Measurements from ENCODE around the gene NCKAP5. TPM values are rescaled to one million over a fixed set of nuclear protein-coding genes. Genes with fewer than 3 reads are reported as not detected.

NCKAP5 gene
- total and polyA plus RNA-seq, 4 donors, result 2.3 to 20.2 (median 8.1) TPM

GRCh38 chr2:133606616-133607015 is 38.4 kb upstream of the NCKAP5 start:
- no peak overlapping the region for H3K9ac ChIP-seq (ENCODE audit: insufficient read depth in 1 of 2, low read length in 2 of 2)
- ATAC-seq (ENCODE audit: insufficient read depth, low FRiP score), result no peak
- H3K36me3 ChIP-seq (ENCODE audit: control insufficient read depth in 4 of 4, insufficient read depth in 4 of 4, low read length in 4 of 4), result no peaks in the 10 kb centered on the region
- peaks cover 0 to 7% (median 5%) of the 10 kb centered on the region in 5 donors for H3K4me1 ChIP-seq (ENCODE audit: control insufficient read depth in 5 of 5, insufficient read depth in 5 of 5, low read length in 5 of 5)
- H3K27ac ChIP-seq (ENCODE audit: low read depth in 1 of 2, low read length in 1 of 2), result no peak overlapping the region
- 91 to 94% methylated on average over 1 of the region's 1 CpG for WGBS, 2 donors
- H3K27me3 ChIP-seq (ENCODE audit: control insufficient read depth in 3 of 3, insufficient read depth in 3 of 3, low read length in 2 of 3), result no peaks in the 10 kb centered on the region
- no peak for DNase-seq
- no peaks in the 10 kb centered on the region for H3K9me3 ChIP-seq (ENCODE audit: control insufficient read depth in 4 of 4, insufficient read depth in 3 of 4, low read length in 3 of 4)
- H3K4me3 ChIP-seq, result no peak overlapping the region
- no peak for TF ChIP-seq CTCF (IDR thresholded peaks at IDR 0.05; ENCODE audit: control extremely low read depth, extremely low read depth)

GRCh38 chr2:133605766-133606137 is 37.5 kb upstream of the NCKAP5 start:
- no peak overlapping the region for H3K27ac ChIP-seq (ENCODE audit: low read depth in 1 of 2, low read length in 1 of 2)
- WGBS, 2 donors, result 91 to 95% methylated on average over 1 of the region's 1 CpG
- no peaks in the 10 kb centered on the region for H3K36me3 ChIP-seq (ENCODE audit: control insufficient read depth in 4 of 4, insufficient read depth in 4 of 4, low read length in 4 of 4)
- H3K4me3 ChIP-seq, result no peak overlapping the region
- H3K4me1 ChIP-seq (ENCODE audit: control insufficient read depth in 5 of 5, insufficient read depth in 5 of 5, low read length in 5 of 5), result peaks cover 0 to 7% (median 5%) of the 10 kb centered on the region in 5 donors
- no peak for TF ChIP-seq CTCF (IDR thresholded peaks at IDR 0.05; ENCODE audit: control extremely low read depth, extremely low read depth)
- no peak overlapping the region for H3K9ac ChIP-seq (ENCODE audit: insufficient read depth in 1 of 2, low read length in 2 of 2)
- no peaks in the 10 kb centered on the region for H3K9me3 ChIP-seq (ENCODE audit: control insufficient read depth in 4 of 4, insufficient read depth in 3 of 4, low read length in 3 of 4)
- ATAC-seq (ENCODE audit: insufficient read depth, low FRiP score) (no peak), DNase-seq (no peak)
- no peaks in the 10 kb centered on the region for H3K27me3 ChIP-seq (ENCODE audit: control insufficient read depth in 3 of 3, insufficient read depth in 3 of 3, low read length in 2 of 3)

GRCh38 chr2:133605011-133605765 is 36.9 kb upstream of the NCKAP5 start:
- no peak overlapping the region for H3K9ac ChIP-seq (ENCODE audit: insufficient read depth in 1 of 2, low read length in 2 of 2)
- no peaks in the 10 kb centered on the region for H3K36me3 ChIP-seq (ENCODE audit: control insufficient read depth in 4 of 4, insufficient read depth in 4 of 4, low read length in 4 of 4)
- no peak for DNase-seq
- H3K27ac ChIP-seq (ENCODE audit: low read depth in 1 of 2, low read length in 1 of 2), result no peak overlapping the region
- WGBS, 2 donors, result 60 to 72% methylated on average over 7 of the region's 7 CpGs
- H3K9me3 ChIP-seq (ENCODE audit: control insufficient read depth in 4 of 4, insufficient read depth in 3 of 4, low read length in 3 of 4), result no peaks in the 10 kb centered on the region
- no peak for TF ChIP-seq CTCF (IDR thresholded peaks at IDR 0.05; ENCODE audit: control extremely low read depth, extremely low read depth)
- H3K27me3 ChIP-seq (ENCODE audit: control insufficient read depth in 3 of 3, insufficient read depth in 3 of 3, low read length in 2 of 3), result no peaks in the 10 kb centered on the region
- H3K4me1 ChIP-seq (ENCODE audit: control insufficient read depth in 5 of 5, insufficient read depth in 5 of 5, low read length in 5 of 5), result peaks cover 0 to 7% (median 5%) of the 10 kb centered on the region in 5 donors
- H3K4me3 ChIP-seq, result no peak overlapping the region
- no peak for ATAC-seq (ENCODE audit: insufficient read depth, low FRiP score)

Measured in lung (tissue), 12 donors.